Nephron progenitor cell (in vitro differentiated cells): ENCODE data around the gene LHX2.

Experiments used
- DNase-seq: peaks from one replicate; pipeline ENCODE4 v3.0.0; 2021
- H3K27ac Mint-ChIP-seq: 2 replicates; pipeline ENCODE4 v1.8.0; 2021; ENCODE audit warnings: mild to moderate bottlenecking, moderate library complexity, mixed read lengths
- H3K27me3 Mint-ChIP-seq: 2 replicates; pipeline ENCODE4 v1.8.0; 2021; ENCODE audit warnings: mild to moderate bottlenecking, low read depth, mixed read lengths; ENCODE audit not compliant: poor library complexity
- H3K36me3 Mint-ChIP-seq: 2 replicates; pipeline ENCODE4 v1.8.0; 2021; ENCODE audit warnings: low read depth, mixed read lengths
- H3K4me1 Mint-ChIP-seq: 2 replicates; pipeline ENCODE4 v1.8.0; 2021; ENCODE audit warnings: mixed read lengths
- H3K4me3 Mint-ChIP-seq: 2 replicates; pipeline ENCODE4 v1.8.0; 2021; ENCODE audit warnings: mild to moderate bottlenecking, moderate library complexity, mixed read lengths
- H3K9me3 Mint-ChIP-seq: 2 replicates; pipeline ENCODE4 v1.8.0; 2021; ENCODE audit warnings: mild to moderate bottlenecking, moderate library complexity, mixed read lengths
- CTCF ChIP-seq: fragments of 200-600 bp; sonication (generic); IDR thresholded peaks from 2 replicates; pipeline ENCODE4 v1.5.0; 2021; ENCODE audit warnings: antibody characterized with exemption

The LHX2 gene

GRCh38 chr9:123997665-123998277 is 13.8 kb upstream of the LHX2 start:
- peak overlapping the region; percentile 11 for H3K4me3 Mint-ChIP-seq
- H3K9me3 Mint-ChIP-seq, result peaks cover 3% of the 10 kb centered on the region
- TF ChIP-seq CTCF, result no peak
- peaks cover 88% of the 10 kb centered on the region for H3K27me3 Mint-ChIP-seq
- H3K27ac Mint-ChIP-seq, result no peak overlapping the region
- DNase-seq, result peak; percentile 69
- peaks cover 27% of the 10 kb centered on the region for H3K4me1 Mint-ChIP-seq
- no peaks in the 10 kb centered on the region for H3K36me3 Mint-ChIP-seq

DNA sequence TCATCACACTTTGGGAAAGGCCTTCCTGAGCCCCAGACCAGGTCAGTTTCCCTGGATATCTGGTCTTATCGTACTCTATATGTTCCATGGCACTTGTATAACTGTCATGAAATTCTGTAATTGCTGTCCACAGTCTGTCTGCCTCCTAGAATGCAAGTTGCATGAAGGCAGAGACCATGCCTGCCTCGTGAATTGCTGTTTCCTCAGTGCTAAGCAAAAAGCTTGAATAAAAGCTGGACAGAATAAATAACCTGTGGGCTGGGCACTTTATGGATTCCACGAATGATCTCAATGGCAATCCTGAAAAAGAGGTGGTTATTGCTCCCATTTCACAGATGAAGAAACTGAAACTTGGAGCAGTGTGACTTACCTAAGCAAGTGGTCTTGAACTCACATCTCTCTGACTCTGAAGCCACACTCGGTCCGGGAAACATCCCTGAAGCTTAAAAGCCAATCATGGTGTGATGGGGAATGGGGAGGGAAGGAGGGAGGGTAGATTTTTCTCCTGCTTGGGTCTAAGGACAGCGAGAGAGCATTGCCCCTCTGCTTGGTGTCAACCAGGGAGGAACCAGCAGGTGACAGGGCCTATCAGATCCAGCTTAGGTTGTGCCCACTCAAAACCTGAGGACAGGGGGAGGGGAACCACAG is 13.2 kb upstream of the LHX2 start:
- Mint-ChIP-seq H3K27ac (no peak overlapping the region), H3K4me1 (peaks cover 27% of the 10 kb centered on the region), H3K4me3 (peak overlapping the region; percentile 80), H3K27me3 (peaks cover 94% of the 10 kb centered on the region), H3K9me3 (peaks cover 3% of the 10 kb centered on the region), H3K36me3 (no peaks in the 10 kb centered on the region)
- TF ChIP-seq CTCF, result no peak
- DNase-seq, result no peak

GRCh38 chr9:123998970-123999621 is 12.5 kb upstream of the LHX2 start:
- H3K27ac Mint-ChIP-seq, result no peak overlapping the region
- H3K4me1 Mint-ChIP-seq, result peaks cover 32% of the 10 kb centered on the region
- peak; percentile 47 for DNase-seq
- H3K4me3 Mint-ChIP-seq, result peak overlapping the region; percentile 80
- H3K27me3 Mint-ChIP-seq, result peaks cover 94% of the 10 kb centered on the region
- no peaks in the 10 kb centered on the region for H3K36me3 Mint-ChIP-seq
- H3K9me3 Mint-ChIP-seq, result peaks cover 3% of the 10 kb centered on the region
- TF ChIP-seq CTCF, result no peak

DNA sequence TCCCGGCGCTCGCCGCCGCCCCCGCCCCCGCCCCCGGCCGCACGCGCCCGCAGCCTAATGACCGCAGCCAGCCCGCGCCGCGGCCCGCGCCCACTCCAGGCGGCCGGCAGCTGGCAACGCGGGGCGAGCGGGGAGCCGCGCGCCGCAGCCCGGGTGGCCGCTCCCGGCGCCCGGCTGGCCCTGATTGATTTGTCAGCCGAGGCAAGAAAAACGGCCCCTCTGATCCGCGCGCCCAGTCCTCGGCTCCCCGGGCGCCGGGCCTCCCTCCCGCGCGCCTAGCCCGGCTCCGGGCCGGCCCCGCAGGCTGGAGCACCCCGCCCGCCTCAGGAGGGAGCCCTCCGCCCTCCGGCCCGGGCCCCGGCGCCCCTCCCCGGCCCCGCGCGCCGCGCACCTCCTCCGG is 11.9 kb upstream of the LHX2 start:
- peaks cover 94% of the 10 kb centered on the region for H3K27me3 Mint-ChIP-seq
- no peak overlapping the region for H3K27ac Mint-ChIP-seq
- TF ChIP-seq CTCF, result no peak
- peak; percentile 60 for DNase-seq
- H3K36me3 Mint-ChIP-seq, result no peaks in the 10 kb centered on the region
- peaks cover 36% of the 10 kb centered on the region for H3K4me1 Mint-ChIP-seq
- peaks cover 3% of the 10 kb centered on the region for H3K9me3 Mint-ChIP-seq
- no peak overlapping the region for H3K4me3 Mint-ChIP-seq

DNA sequence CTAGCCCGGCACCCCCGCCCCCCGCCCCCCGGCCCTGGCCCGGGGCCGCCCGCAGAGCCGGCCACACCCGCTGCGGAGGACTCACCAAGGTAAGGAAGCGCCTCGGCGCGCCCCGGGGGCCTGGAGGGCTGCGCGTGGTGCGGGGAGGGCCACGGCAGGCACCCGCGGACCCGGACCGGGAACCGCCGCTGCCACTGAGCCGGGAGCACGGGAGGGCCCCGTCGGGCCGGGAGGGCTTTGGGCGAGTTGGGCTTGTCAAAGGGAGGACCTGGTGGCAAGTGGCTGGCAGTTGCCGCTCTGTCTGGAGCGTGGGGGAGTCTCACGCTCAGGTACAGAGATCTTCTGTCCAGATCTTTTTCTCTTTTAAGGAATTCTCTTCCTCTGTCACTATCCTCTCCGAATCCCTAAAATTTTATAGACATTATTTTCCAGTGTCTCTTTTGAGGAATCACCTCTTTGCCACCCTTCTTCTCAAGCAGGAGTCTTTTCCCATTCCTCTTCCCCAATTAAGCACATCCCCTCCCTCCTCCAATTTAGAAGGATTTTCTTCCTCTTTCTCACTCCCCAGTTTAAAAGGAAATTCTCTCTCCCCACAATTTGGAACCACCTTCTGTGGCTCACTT is 11.3 kb upstream of the LHX2 start:
- no peak for TF ChIP-seq CTCF
- H3K27me3 Mint-ChIP-seq, result peaks cover 94% of the 10 kb centered on the region
- H3K9me3 Mint-ChIP-seq, result peaks cover 3% of the 10 kb centered on the region
- no peaks in the 10 kb centered on the region for H3K36me3 Mint-ChIP-seq
- no peak for DNase-seq
- H3K4me3 Mint-ChIP-seq, result peak overlapping the region; percentile 78
- no peak overlapping the region for H3K27ac Mint-ChIP-seq
- peaks cover 39% of the 10 kb centered on the region for H3K4me1 Mint-ChIP-seq
